GM23338 (cell line): ENCODE data around the gene NPHP4.

Experiments
- EZH2 ChIP-seq: fragments of 200-600 bp; sonication (generic); IDR thresholded peaks from one replicate; pipeline ENCODE4 v1.8.0; 2017; ENCODE audit warnings: antibody characterized with exemption, mild to moderate bottlenecking, low read depth; ENCODE audit not compliant: unreplicated experiment
- EZH2phosphoT487 ChIP-seq: fragments of 200-600 bp; sonication (generic); IDR thresholded peaks from one replicate; pipeline ENCODE4 v1.8.1; 2018; ENCODE audit warnings: antibody characterized with exemption; ENCODE audit not compliant: unreplicated experiment
- POLR2AphosphoS5 ChIP-seq: IDR thresholded peaks from 2 replicates; pipeline ENCODE4 v1.6.1; 2016; ENCODE audit warnings: antibody characterized with exemption, low read depth
- TF ChIP-seq, protein P1 (sequence below), 2 experiments: fragments of 200-600 bp in 1 of 2; sonication (generic) in 1 of 2; conservative IDR thresholded peaks; 2 replicates each; pipeline versions ENCODE4 v1.5.1 to v1.6.1; 2016 to 2017; ENCODE audit warnings: antibody characterized with exemption in 2 of 2, low read depth in 2 of 2, mild to moderate bottlenecking in 2 of 2, moderate library complexity in 1 of 2
- TF ChIP-seq, protein P2 (sequence below): IDR thresholded peaks from one replicate; pipeline ENCODE4 v1.6.1; 2018; ENCODE audit warnings: antibody characterized with exemption; ENCODE audit not compliant: unreplicated experiment

- TF ChIP-seq, protein P1, sequence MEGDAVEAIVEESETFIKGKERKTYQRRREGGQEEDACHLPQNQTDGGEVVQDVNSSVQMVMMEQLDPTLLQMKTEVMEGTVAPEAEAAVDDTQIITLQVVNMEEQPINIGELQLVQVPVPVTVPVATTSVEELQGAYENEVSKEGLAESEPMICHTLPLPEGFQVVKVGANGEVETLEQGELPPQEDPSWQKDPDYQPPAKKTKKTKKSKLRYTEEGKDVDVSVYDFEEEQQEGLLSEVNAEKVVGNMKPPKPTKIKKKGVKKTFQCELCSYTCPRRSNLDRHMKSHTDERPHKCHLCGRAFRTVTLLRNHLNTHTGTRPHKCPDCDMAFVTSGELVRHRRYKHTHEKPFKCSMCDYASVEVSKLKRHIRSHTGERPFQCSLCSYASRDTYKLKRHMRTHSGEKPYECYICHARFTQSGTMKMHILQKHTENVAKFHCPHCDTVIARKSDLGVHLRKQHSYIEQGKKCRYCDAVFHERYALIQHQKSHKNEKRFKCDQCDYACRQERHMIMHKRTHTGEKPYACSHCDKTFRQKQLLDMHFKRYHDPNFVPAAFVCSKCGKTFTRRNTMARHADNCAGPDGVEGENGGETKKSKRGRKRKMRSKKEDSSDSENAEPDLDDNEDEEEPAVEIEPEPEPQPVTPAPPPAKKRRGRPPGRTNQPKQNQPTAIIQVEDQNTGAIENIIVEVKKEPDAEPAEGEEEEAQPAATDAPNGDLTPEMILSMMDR (conservative IDR thresholded peaks at IDR 0.05; ENCODE audit: low read depth in 2 of 2) = no peak
- TF ChIP-seq POLR2AphosphoS5 (no peak), EZH2phosphoT487 (no peak), EZH2 (no peak)
- TF ChIP-seq, protein P2, sequence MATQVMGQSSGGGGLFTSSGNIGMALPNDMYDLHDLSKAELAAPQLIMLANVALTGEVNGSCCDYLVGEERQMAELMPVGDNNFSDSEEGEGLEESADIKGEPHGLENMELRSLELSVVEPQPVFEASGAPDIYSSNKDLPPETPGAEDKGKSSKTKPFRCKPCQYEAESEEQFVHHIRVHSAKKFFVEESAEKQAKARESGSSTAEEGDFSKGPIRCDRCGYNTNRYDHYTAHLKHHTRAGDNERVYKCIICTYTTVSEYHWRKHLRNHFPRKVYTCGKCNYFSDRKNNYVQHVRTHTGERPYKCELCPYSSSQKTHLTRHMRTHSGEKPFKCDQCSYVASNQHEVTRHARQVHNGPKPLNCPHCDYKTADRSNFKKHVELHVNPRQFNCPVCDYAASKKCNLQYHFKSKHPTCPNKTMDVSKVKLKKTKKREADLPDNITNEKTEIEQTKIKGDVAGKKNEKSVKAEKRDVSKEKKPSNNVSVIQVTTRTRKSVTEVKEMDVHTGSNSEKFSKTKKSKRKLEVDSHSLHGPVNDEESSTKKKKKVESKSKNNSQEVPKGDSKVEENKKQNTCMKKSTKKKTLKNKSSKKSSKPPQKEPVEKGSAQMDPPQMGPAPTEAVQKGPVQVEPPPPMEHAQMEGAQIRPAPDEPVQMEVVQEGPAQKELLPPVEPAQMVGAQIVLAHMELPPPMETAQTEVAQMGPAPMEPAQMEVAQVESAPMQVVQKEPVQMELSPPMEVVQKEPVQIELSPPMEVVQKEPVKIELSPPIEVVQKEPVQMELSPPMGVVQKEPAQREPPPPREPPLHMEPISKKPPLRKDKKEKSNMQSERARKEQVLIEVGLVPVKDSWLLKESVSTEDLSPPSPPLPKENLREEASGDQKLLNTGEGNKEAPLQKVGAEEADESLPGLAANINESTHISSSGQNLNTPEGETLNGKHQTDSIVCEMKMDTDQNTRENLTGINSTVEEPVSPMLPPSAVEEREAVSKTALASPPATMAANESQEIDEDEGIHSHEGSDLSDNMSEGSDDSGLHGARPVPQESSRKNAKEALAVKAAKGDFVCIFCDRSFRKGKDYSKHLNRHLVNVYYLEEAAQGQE = no peak
Measured at GRCh38 chr1:5906966-5907365, 85.3 kb downstream of the NPHP4 start.
